Spinal cord (tissue), 10 donors: Measurements from ENCODE around the gene ZNF415. TPM values are rescaled to one million over a fixed set of nuclear protein-coding genes. Genes with fewer than 3 reads are reported as not detected.
A peak's percentile ranks its signal among the peaks of the same experiment; 100 is the strongest.

Source experiments
- DNase-seq, 6 donors: peaks; one replicate each; pipeline versions ENCODE4 v3.0.0 to v3.0.0-alpha.2; 2013 to 2015; ENCODE audit warnings: low spot score in 6 of 6, low read depth in 4 of 6
- H3K27ac ChIP-seq: one replicate; pipeline ENCODE4 v1.5.1; 2013; ENCODE audit warnings: low read depth, low read length, control low read depth
- H3K27me3 ChIP-seq: one replicate; pipeline ENCODE4 v1.6.1; 2013; ENCODE audit warnings: low read length; ENCODE audit not compliant: control insufficient read depth, insufficient read depth
- H3K36me3 ChIP-seq: one replicate; pipeline ENCODE4 v1.6.1; 2013; ENCODE audit warnings: low read length; ENCODE audit not compliant: control insufficient read depth, insufficient read depth
- H3K4me1 ChIP-seq: one replicate; pipeline ENCODE4 v1.6.1; 2013; ENCODE audit warnings: low read length; ENCODE audit not compliant: control insufficient read depth, insufficient read depth
- H3K4me3 ChIP-seq: one replicate; pipeline ENCODE4 v1.5.1; 2013; ENCODE audit warnings: low read depth, low read length, control low read depth
- H3K9me3 ChIP-seq: one replicate; pipeline ENCODE4 v1.6.1; 2013; ENCODE audit warnings: low read length; ENCODE audit not compliant: control insufficient read depth, insufficient read depth
- WGBS: methylation state at CpG from one replicate; pipeline ENCODE4 v1.1.5; 2013; ENCODE audit warnings: missing lambda C conversion rate; ENCODE audit not compliant: insufficient coverage; 5-methylcytosine and 5-hydroxymethylcytosine counted together
- polyA plus RNA-seq, 2 donors: library from polyadenylated mRNA; unstranded; fragments of 120-200 nt; gene quantifications; one replicate each; pipeline ENCODE4 v1.2.1, GENCODE V29; 2013; ENCODE audit not compliant: insufficient read length in 2 of 2
- total RNA-seq, 2 donors: library from RNA; depleted of rRNA in 1 of 2; stranded (reverse); fragments of 120-200 nt in 1 of 2; fragments of >200 nt in 1 of 2; gene quantifications; one replicate each; pipeline versions ENCODE4 v1.2.3 to v1.2.4, GENCODE V29; 2013 to 2014
- donor health status: healthy.

Gene ZNF415
- total and polyA plus RNA-seq, 4 donors: 27.3 to 41.0 (median 33.8) TPM

DNA sequence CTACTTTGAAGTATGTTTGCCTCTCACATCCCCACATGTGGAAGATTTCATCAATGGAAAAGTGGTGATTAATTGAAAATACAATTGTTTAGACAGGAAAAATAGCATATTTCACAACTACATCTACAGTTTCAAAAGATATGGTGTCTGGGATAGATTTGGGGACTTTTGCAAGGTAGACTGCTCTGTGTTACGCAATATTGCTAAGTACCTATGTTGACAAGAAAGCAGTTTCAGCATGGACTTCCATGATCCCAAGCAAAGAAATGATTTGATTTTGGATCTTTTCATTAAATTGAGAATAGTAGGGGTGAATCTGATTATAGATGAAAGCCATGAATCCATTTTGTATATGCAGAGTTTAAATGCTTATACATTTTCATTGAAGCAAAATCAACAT, 40.0 kb downstream of the ZNF415 start:
- Histone ChIP-seq H3K27ac (no peak overlapping the region), H3K36me3 (peaks cover 44% of the 10 kb centered on the region), H3K9me3 (no peaks in the 10 kb centered on the region), H3K4me3 (no peak overlapping the region), H3K27me3 (no peaks in the 10 kb centered on the region), H3K4me1 (no peaks in the 10 kb centered on the region)
- WGBS: 100% methylated on average over 1 of the region's 1 CpG
- no peak for DNase-seq

DNA sequence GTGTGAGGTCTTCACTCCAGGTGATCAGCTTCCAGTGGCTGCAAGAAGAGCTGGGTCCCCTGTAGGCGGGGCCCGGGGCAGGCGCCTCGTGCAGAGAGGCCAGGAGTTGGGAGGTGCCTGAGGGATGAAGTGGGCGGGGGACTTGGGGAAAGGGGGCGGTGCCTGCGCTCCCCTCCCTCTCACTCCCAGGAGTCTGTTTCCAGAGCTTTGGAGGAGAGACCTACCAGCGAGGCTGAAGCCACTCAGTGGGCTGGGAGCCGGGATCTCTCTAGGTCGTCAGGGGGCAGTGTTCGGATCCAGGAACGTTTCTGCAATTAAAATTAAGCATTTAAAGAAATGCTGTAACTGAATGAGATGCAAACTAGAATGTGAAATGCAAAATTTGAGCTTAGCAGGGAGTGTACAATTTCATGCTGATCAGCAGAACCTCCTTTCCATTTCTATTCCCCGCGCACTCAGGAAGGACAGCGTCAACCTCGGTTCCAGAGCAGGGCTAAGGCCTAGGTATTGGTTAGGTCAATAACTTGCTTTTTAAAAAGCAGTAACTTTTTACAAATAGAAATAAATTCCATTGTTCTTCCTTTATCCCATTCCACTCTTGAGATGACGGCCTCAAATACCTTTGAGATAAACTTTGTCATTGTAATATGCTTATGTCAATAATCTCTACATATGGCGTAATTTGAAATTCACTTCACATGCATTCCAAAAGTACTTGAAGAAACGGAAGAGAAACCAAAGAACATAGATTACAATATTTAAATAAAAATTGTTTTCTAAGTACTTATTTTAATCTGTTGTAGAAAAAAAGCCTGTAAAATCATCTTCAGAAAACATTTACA, 41.1 kb downstream of the ZNF415 start:
- DNase-seq: no peak
- Histone ChIP-seq H3K4me1 (no peaks in the 10 kb centered on the region), H3K36me3 (peaks cover 48% of the 10 kb centered on the region), H3K4me3 (no peak overlapping the region), H3K27me3 (no peaks in the 10 kb centered on the region), H3K9me3 (no peaks in the 10 kb centered on the region), H3K27ac (no peak overlapping the region)
- WGBS: no CpG with 5 or more reads among the region's 19 CpGs

DNA sequence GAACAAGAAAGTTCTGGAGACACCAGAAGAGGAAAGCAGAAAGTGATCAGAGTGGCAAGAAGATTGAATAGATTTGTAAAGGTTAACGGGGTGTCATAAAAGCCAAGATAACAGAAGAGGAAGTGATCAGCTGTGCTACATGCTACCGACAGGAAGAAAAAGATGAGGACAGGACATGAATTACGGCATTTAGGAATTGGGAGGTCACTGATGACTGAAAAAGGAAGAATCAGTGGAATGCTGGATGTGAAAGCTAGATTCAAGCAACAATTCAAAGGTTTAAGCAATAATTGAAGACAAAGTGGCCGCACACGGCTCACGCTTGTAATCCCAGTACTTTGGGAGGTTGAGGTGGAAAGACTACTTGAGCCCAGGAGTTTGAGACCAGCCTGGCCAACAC, 44.6 kb downstream of the ZNF415 start:
- WGBS: 84% methylated on average over 4 of the region's 6 CpGs
- Histone ChIP-seq H3K4me1 (no peaks in the 10 kb centered on the region), H3K4me3 (no peak overlapping the region), H3K9me3 (no peaks in the 10 kb centered on the region), H3K27me3 (no peaks in the 10 kb centered on the region), H3K27ac (no peak overlapping the region), H3K36me3 (peaks cover 64% of the 10 kb centered on the region)
- DNase-seq: no peak

DNA sequence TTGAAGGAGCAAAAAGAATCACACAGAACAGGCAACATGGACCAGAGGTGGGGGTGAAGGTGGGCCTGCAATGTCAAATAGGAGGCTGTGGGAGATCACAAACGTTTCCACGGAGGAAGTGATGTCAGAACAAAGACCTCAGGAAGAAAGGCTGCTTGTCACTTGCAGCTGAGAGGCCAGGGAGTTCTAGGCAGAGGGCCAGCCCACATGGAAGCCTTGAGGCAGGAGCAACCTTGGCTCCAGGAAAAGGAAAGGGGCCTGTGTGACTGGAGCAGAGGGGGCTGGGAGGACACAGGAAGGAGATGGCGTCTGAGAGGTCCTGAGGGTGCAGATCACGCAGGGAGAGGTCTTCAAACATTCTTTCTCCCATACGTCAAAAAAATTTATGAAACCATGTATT, 45.8 kb downstream of the ZNF415 start:
- WGBS: 51% methylated on average over 2 of the region's 5 CpGs
- no peaks in the 10 kb centered on the region for H3K4me1 ChIP-seq
- H3K27me3 ChIP-seq: no peaks in the 10 kb centered on the region
- H3K27ac ChIP-seq: peak overlapping the region; percentile 36
- H3K4me3 ChIP-seq: no peak overlapping the region
- peak in 2 of 6 donors; percentile 1 to 46 for DNase-seq
- peaks cover 62% of the 10 kb centered on the region for H3K36me3 ChIP-seq
- no peaks in the 10 kb centered on the region for H3K9me3 ChIP-seq

DNA sequence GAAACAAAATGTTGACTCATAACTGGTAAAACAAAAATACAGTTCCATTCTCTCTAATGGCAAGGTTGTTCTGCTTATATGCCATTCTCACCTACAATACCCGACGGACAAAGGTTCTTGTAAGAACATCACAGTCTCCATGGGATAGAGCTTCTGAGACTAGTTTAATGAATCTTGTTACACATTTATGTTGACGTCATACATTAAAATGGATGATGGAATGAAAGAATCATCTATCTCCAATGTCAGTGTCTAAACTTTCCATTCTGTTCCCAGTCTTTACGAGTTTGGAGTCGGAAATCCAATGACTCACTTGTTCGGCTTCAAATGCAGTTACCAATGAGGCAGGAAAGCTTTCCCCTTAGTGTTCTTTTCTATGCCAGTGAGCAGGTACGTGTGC, 47.2 kb downstream of the ZNF415 start:
- WGBS: 91% methylated on average over 3 of the region's 7 CpGs
- H3K4me1 ChIP-seq: no peaks in the 10 kb centered on the region
- no peak overlapping the region for H3K27ac ChIP-seq
- no peak for DNase-seq
- peaks cover 49% of the 10 kb centered on the region for H3K36me3 ChIP-seq
- H3K4me3 ChIP-seq: no peak overlapping the region
- H3K27me3 ChIP-seq: no peaks in the 10 kb centered on the region
- peaks cover 2% of the 10 kb centered on the region for H3K9me3 ChIP-seq

- no peak overlapping the region for H3K27ac ChIP-seq
- WGBS: no CpG with 5 or more reads among the region's 3 CpGs
- H3K27me3 ChIP-seq: no peaks in the 10 kb centered on the region
- H3K4me1 ChIP-seq: no peaks in the 10 kb centered on the region
- peaks cover 2% of the 10 kb centered on the region for H3K9me3 ChIP-seq
- H3K36me3 ChIP-seq: peaks cover 34% of the 10 kb centered on the region
- H3K4me3 ChIP-seq: no peak overlapping the region
- no peak for DNase-seq
Observed at GRCh38 chr19:53082929-53083328, 49.8 kb downstream of the ZNF415 start.

DNA sequence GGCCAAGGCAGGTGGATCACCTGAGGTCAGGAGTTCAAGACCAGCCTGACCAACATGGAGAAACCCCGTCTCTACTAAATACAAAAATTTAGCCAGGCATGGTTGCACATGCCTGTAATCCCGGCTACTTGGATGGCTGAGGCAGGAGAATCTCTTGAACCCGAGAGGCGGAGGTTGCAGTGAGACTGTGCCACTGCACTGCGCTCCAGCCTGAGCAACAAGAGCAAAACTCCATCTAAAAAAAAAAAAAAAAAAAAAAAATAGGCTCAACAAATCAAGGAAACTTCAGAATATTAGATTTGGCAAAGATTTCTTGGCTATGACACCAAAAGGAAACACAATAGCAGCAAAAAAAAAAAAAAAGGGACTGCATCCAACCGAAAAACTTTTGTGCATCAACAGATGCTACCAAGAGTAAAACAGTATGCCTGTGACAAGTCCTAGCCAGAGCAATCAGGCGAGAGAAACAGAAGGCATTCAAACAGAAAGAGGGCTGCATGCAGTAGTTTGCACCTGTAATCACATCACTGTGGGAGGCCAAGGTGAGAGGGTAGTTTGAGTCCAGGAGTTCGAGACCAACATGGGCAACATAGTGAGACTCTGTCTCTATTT, 53.3 kb downstream of the ZNF415 start:
- 70% methylated on average over 2 of the region's 8 CpGs for WGBS

DNA sequence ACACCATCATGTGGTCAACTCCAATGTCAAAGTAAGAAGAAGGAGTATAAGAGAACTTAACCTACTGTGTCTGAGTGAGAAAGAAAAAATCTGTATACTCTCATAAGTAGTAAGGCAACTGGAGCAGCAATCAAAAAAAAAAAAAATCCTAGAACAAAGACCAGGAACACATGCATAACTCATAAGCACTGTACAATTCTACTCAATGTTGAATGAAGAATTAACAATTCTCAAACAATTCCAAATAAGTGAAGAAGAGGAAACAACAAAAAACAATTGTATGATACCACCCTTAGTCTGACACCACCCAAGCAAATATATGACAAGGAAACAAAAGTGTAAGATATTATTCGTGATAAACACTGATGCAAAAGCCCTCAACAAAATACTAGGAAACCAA, 54.0 kb downstream of the ZNF415 start:
- Histone ChIP-seq H3K9me3 (peaks cover 2% of the 10 kb centered on the region), H3K36me3 (peaks cover 14% of the 10 kb centered on the region), H3K4me1 (no peaks in the 10 kb centered on the region), H3K27ac (no peak overlapping the region), H3K27me3 (no peaks in the 10 kb centered on the region), H3K4me3 (no peak overlapping the region)
- no peak for DNase-seq
- no CpG with 5 or more reads among the region's 1 CpG for WGBS

More for the DNA sequence above, 53.3 kb downstream of the ZNF415 start:
- H3K4me3 ChIP-seq: no peak overlapping the region
- H3K36me3 ChIP-seq: peaks cover 13% of the 10 kb centered on the region
- no peaks in the 10 kb centered on the region for H3K4me1 ChIP-seq
- H3K27me3 ChIP-seq: no peaks in the 10 kb centered on the region
- no peak overlapping the region for H3K27ac ChIP-seq
- peaks cover 2% of the 10 kb centered on the region for H3K9me3 ChIP-seq
- no peak for DNase-seq

DNA sequence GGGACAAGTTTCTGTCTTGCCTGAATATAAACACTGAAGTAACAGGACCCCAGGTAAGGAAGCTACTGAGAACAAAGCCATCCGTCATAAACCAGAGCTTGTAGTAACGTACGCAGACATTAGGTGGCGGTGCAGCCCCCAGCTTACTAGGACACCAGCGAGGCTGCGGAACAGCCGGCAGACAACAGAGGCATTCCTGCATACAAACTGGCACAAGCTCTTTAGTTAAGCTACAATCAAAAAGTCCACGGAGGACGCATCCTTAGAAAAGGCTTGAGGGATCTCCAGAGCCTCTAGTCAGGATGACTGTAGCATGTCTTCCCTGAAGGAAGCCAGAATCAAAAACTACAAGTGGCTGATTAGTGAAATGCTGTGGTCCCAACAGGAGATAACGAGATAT, 55.7 kb downstream of the ZNF415 start:
- no peaks in the 10 kb centered on the region for H3K4me1 ChIP-seq
- no peaks in the 10 kb centered on the region for H3K27me3 ChIP-seq
- no peak overlapping the region for H3K27ac ChIP-seq
- no peak overlapping the region for H3K4me3 ChIP-seq
- H3K36me3 ChIP-seq: peaks cover 27% of the 10 kb centered on the region
- peak in 5 of 6 donors; percentile 9 to 86 (median 48) for DNase-seq
- H3K9me3 ChIP-seq: peaks cover 2% of the 10 kb centered on the region
- 22% methylated on average over 10 of the region's 10 CpGs for WGBS

- H3K27ac ChIP-seq: no peak overlapping the region
- H3K36me3 ChIP-seq: peaks cover 58% of the 10 kb centered on the region
- no peak for DNase-seq
- no CpG with 5 or more reads among the region's 5 CpGs for WGBS
- no peaks in the 10 kb centered on the region for H3K27me3 ChIP-seq
- H3K9me3 ChIP-seq: peaks cover 12% of the 10 kb centered on the region
- no peaks in the 10 kb centered on the region for H3K4me1 ChIP-seq
- H3K4me3 ChIP-seq: no peak overlapping the region
Observed at GRCh38 chr19:53068834-53069233, 63.9 kb downstream of the ZNF415 start.
